ENCODE data around the gene ADRA1B. TPM values are rescaled to one million over a fixed set of nuclear protein-coding genes. Genes with fewer than 3 reads are reported as not detected.

ADRA1B gene
- total RNA-seq, 1 donor from 2014 or later: 0.66 TPM

GRCh38 chr5:159982421-159983173 is 66.3 kb downstream of the ADRA1B start:
- no peaks in the 10 kb centered on the region for H3K4me1 Mint-ChIP-seq (ENCODE audit: low read depth, unreplicated experiment)
- H3K4me3 Mint-ChIP-seq (ENCODE audit: unreplicated experiment): no peak overlapping the region
- no peak for TF ChIP-seq CTCF (IDR thresholded peaks at IDR 0.05; ENCODE audit: partially characterized antibody, unreplicated experiment)
- no peak overlapping the region for H3K27ac Mint-ChIP-seq (ENCODE audit: unreplicated experiment)
- H3K9me3 Mint-ChIP-seq (ENCODE audit: unreplicated experiment): no peaks in the 10 kb centered on the region
- DNase-seq: no peak
- H3K36me3 Mint-ChIP-seq (ENCODE audit: unreplicated experiment): peaks cover 3% of the 10 kb centered on the region
- peaks cover 8% of the 10 kb centered on the region for H3K27me3 Mint-ChIP-seq (ENCODE audit: unreplicated experiment)

- Mint-ChIP-seq H3K36me3 (ENCODE audit: unreplicated experiment) (peaks cover 8% of the 10 kb centered on the region), H3K27ac (ENCODE audit: unreplicated experiment) (no peak overlapping the region), H3K4me3 (ENCODE audit: unreplicated experiment) (peak overlapping the region; percentile 44), H3K9me3 (ENCODE audit: unreplicated experiment) (peaks cover 3% of the 10 kb centered on the region), H3K27me3 (ENCODE audit: unreplicated experiment) (peaks cover 6% of the 10 kb centered on the region), H3K4me1 (ENCODE audit: low read depth, unreplicated experiment) (no peaks in the 10 kb centered on the region)
- TF ChIP-seq CTCF (IDR thresholded peaks at IDR 0.05; ENCODE audit: partially characterized antibody, unreplicated experiment): peak; percentile 40
- peak; percentile 88 for DNase-seq
These were observed 70.9 kb downstream of the ADRA1B start for GRCh38 chr5:159987031-159987674.

GRCh38 chr5:159990506-159990905 is 74.2 kb downstream of the ADRA1B start:
- Mint-ChIP-seq H3K27me3 (ENCODE audit: unreplicated experiment) (peaks cover 5% of the 10 kb centered on the region), H3K36me3 (ENCODE audit: unreplicated experiment) (peaks cover 6% of the 10 kb centered on the region), H3K9me3 (ENCODE audit: unreplicated experiment) (peaks cover 3% of the 10 kb centered on the region), H3K4me3 (ENCODE audit: unreplicated experiment) (no peak overlapping the region), H3K4me1 (ENCODE audit: low read depth, unreplicated experiment) (no peaks in the 10 kb centered on the region), H3K27ac (ENCODE audit: unreplicated experiment) (no peak overlapping the region)
- TF ChIP-seq CTCF (IDR thresholded peaks at IDR 0.05; ENCODE audit: partially characterized antibody, unreplicated experiment): no peak
- no peak for DNase-seq

GRCh38 chr5:159992566-159992965 is 76.3 kb downstream of the ADRA1B start:
- H3K27ac Mint-ChIP-seq (ENCODE audit: unreplicated experiment): no peak overlapping the region
- no peaks in the 10 kb centered on the region for H3K27me3 Mint-ChIP-seq (ENCODE audit: unreplicated experiment)
- H3K36me3 Mint-ChIP-seq (ENCODE audit: unreplicated experiment): peaks cover 6% of the 10 kb centered on the region

More at GRCh38 chr5:159992566-159992965, 76.3 kb downstream of the ADRA1B start:
- Mint-ChIP-seq H3K4me3 (ENCODE audit: unreplicated experiment) (no peak overlapping the region), H3K4me1 (ENCODE audit: low read depth, unreplicated experiment) (no peaks in the 10 kb centered on the region), H3K9me3 (ENCODE audit: unreplicated experiment) (peaks cover 5% of the 10 kb centered on the region)
- no peak for DNase-seq
- no peak for TF ChIP-seq CTCF (IDR thresholded peaks at IDR 0.05; ENCODE audit: partially characterized antibody, unreplicated experiment)
